ENCODE data around the gene OMP. TPM values are rescaled to one million over a fixed set of nuclear protein-coding genes. Genes with fewer than 3 reads are reported as not detected.

Gene OMP
- total RNA-seq, 1 experiment from 2014 or later, result not detected

- TF ChIP-seq PRDM15 (CRISPR knock-in tag; IDR thresholded peaks at IDR 0.05) (no peak), MYBL2 (CRISPR knock-in tag; IDR thresholded peaks at IDR 0.05) (no peak), NFATC4 (CRISPR knock-in tag; IDR thresholded peaks at IDR 0.05) (no peak), ZBTB43 (CRISPR knock-in tag; IDR thresholded peaks at IDR 0.05) (no peak), ATF6 (CRISPR knock-in tag; IDR thresholded peaks at IDR 0.05) (no peak), ETV6 (CRISPR knock-in tag; IDR thresholded peaks at IDR 0.05) (0 out of 2 replicates have a peak, but pooled peaks have one; percentile 28), ESRRA (CRISPR knock-in tag; IDR thresholded peaks at IDR 0.05; ENCODE audit: borderline replicate concordance) (peak; percentile 52; the same call in 1 of the 2 replicates), NR3C1 (CRISPR knock-in tag; conservative IDR thresholded peaks at IDR 0.05; ENCODE audit: low read depth) (no peak), ZNF416 (CRISPR knock-in tag; IDR thresholded peaks at IDR 0.05) (no peak)
These were observed 37.7 kb downstream of the OMP start (continued) for GRCh38 chr11:77140231-77140851.

- ATAC-seq, result no peak
- no peaks in the 10 kb centered on the region for H3K9me3 Mint-ChIP-seq
- TF ChIP-seq ETV6 (CRISPR knock-in tag; IDR thresholded peaks at IDR 0.05), result no peak
- TF ChIP-seq STAT6 (CRISPR knock-in tag; conservative IDR thresholded peaks at IDR 0.05; ENCODE audit: low read depth), result no peak
- no peak for TF ChIP-seq ZNF219 (CRISPR knock-in tag; IDR thresholded peaks at IDR 0.05; ENCODE audit: borderline replicate concordance)
- no peak for TF ChIP-seq FOXK1 (CRISPR knock-in tag; IDR thresholded peaks at IDR 0.05)
- TF ChIP-seq JUN (CRISPR knock-in tag; IDR thresholded peaks at IDR 0.05), result no peak
- no peak for TF ChIP-seq ZNF425 (CRISPR knock-in tag; conservative IDR thresholded peaks at IDR 0.05)
- no peak for TF ChIP-seq NFE2L1 (CRISPR knock-in tag; IDR thresholded peaks at IDR 0.05)
- TF ChIP-seq OVOL2 (CRISPR knock-in tag; IDR thresholded peaks at IDR 0.05; ENCODE audit: borderline replicate concordance), result no peak
- TF ChIP-seq ESRRA (CRISPR knock-in tag; IDR thresholded peaks at IDR 0.05; ENCODE audit: borderline replicate concordance), result no peak
- TF ChIP-seq ATF6 (CRISPR knock-in tag; IDR thresholded peaks at IDR 0.05), result no peak
- TF ChIP-seq NR3C1 (CRISPR knock-in tag; conservative IDR thresholded peaks at IDR 0.05; ENCODE audit: low read depth), result no peak
- TF ChIP-seq ZNF317 (CRISPR knock-in tag; IDR thresholded peaks at IDR 0.05; ENCODE audit: borderline replicate concordance, low read depth), result no peak
- no peak for TF ChIP-seq CREB1 (CRISPR knock-in tag; IDR thresholded peaks at IDR 0.05)
- H3K36me3 Mint-ChIP-seq, result no peaks in the 10 kb centered on the region
- DNase-seq (ENCODE audit: low spot score), result no peak
- H3K27ac Mint-ChIP-seq, result no peak overlapping the region
- no peaks in the 10 kb centered on the region; the same call in 1 of the 2 replicates for H3K27me3 Mint-ChIP-seq (ENCODE audit: low read depth)
- ChIA-PET CTCF (interaction anchor here (0.8 to 3.7 kb wide), 7 partner anchors 9 to 50 kb away, joined by 3 to 44 read pairs (median 5); partner anchors contain the start of gene MYO7A), POLR2A (no interaction called here)
- no peak overlapping the region for H3K4me3 Mint-ChIP-seq
- H3K4me1 Mint-ChIP-seq, result peaks cover 13% of the 10 kb centered on the region
These were observed 38.4 kb downstream of the OMP start for GRCh38 chr11:77141034-77141433.
